Uterus (tissue), 4 donors: ENCODE data around the gene KCNC3. TPM values are rescaled to one million over a fixed set of nuclear protein-coding genes. Genes with fewer than 3 reads are reported as not detected.

ENCODE experiments used
- DNase-seq, 2 donors: peaks; one replicate each; pipeline ENCODE4 v3.0.0-alpha.2; 2019 to 2020
- H3K27ac ChIP-seq, 2 donors: fragments of 200-600 bp; sonication (generic); 1 replicate in 1 of 2; 2 replicates in 1 of 2; pipeline ENCODE4 v1.5.1; 2016 to 2018
- H3K27me3 ChIP-seq, 2 donors: fragments of 200-600 bp; sonication (generic); one replicate each; pipeline ENCODE4 v1.5.1; 2018 to 2019; ENCODE audit warnings: control low read depth in 1 of 2
- H3K36me3 ChIP-seq, 2 donors: fragments of 200-600 bp; sonication (generic); one replicate each; pipeline ENCODE4 v1.5.1; 2019; ENCODE audit warnings: control low read depth in 1 of 2
- H3K4me1 ChIP-seq, 2 donors: fragments of 200-600 bp; sonication (generic); one replicate each; pipeline ENCODE4 v1.5.1; 2018 to 2019; ENCODE audit warnings: control low read depth in 1 of 2
- H3K4me3 ChIP-seq, 2 donors: fragments of 200-600 bp; sonication (generic); 1 replicate in 1 of 2; 2 replicates in 1 of 2; pipeline ENCODE4 v1.5.1; 2018 to 2019; ENCODE audit warnings: mild to moderate bottlenecking in 1 of 2
- H3K9me3 ChIP-seq, 2 donors: fragments of 200-600 bp; sonication (generic); one replicate each; pipeline ENCODE4 v1.5.1; 2019; ENCODE audit warnings: control low read depth in 1 of 2
- CTCF ChIP-seq, 4 experiments: fragments of 200-600 bp in 2 of 4; fragments of 450-650 bp in 2 of 4; sonication (generic) in 2 of 4; IDR thresholded peaks; one replicate each; pipeline ENCODE4 v1.5.1; 2016 to 2019; ENCODE audit warnings: antibody characterized with exemption in 4 of 4, mild to moderate bottlenecking in 2 of 4, moderate library complexity in 1 of 4
- POLR2A ChIP-seq, 2 donors: fragments of 450-650 bp; IDR thresholded peaks; one replicate each; pipeline ENCODE4 v1.6.1; 2016; ENCODE audit warnings: antibody characterized with exemption in 2 of 2, mild to moderate bottlenecking in 1 of 2, moderate library complexity in 1 of 2
- intact Hi-C: fragments of 100-400 bp; cut with DNase I; formaldehyde crosslinking; loops from one replicate; pipeline ENCODE4 v1.15.1; 2023; ENCODE audit warnings: low total_unique reads
- total RNA-seq, 4 donors: library from RNA; depleted of rRNA in 3 of 4; stranded (reverse); fragments of >200 nt in 3 of 4; gene quantifications; one replicate each; pipeline versions ENCODE4 v1.1.0 to v1.2.4, GENCODE V29; 2014 to 2023
- donor health status: DM: yes; HTN: yes; CAD: no.

The KCNC3 gene
- total RNA-seq, 4 donors from 2014 or later = 0.26 to 2.4 (median 0.85) TPM; not detected in 1

- intact Hi-C loops = no loop called here
Observed at GRCh38 chr19:50362656-50363424, 33.7 kb upstream of the KCNC3 start.

GRCh38 chr19:50362030-50362412 lies 32.8 kb upstream of the KCNC3 start:
- Histone ChIP-seq H3K4me1 (no peaks in the 10 kb centered on the region), H3K4me3 (no peak overlapping the region), H3K36me3 (no peaks in the 10 kb centered on the region), H3K9me3 (no peaks in the 10 kb centered on the region), H3K27ac (no peak overlapping the region), H3K27me3 (no peaks in the 10 kb centered on the region)
- DNase-seq = no peak
- TF ChIP-seq POLR2A (IDR thresholded peaks at IDR 0.05) (no peak), CTCF (IDR thresholded peaks at IDR 0.05) (no peak)
- intact Hi-C loops = no loop called here

More at GRCh38 chr19:50362656-50363424, 33.7 kb upstream of the KCNC3 start:
- no peaks in the 10 kb centered on the region for H3K36me3 ChIP-seq
- no peak overlapping the region for H3K4me3 ChIP-seq
- TF ChIP-seq POLR2A (IDR thresholded peaks at IDR 0.05) (no peak), CTCF (IDR thresholded peaks at IDR 0.05) (no peak)
- H3K27me3 ChIP-seq = no peaks in the 10 kb centered on the region
- DNase-seq = no peak
- no peaks in the 10 kb centered on the region for H3K9me3 ChIP-seq
- no peak overlapping the region for H3K27ac ChIP-seq
- H3K4me1 ChIP-seq = no peaks in the 10 kb centered on the region

GRCh38 chr19:50361290-50362029 lies 32.3 kb upstream of the KCNC3 start:
- H3K36me3 ChIP-seq = no peaks in the 10 kb centered on the region
- intact Hi-C loops = no loop called here
- no peaks in the 10 kb centered on the region for H3K4me1 ChIP-seq
- no peaks in the 10 kb centered on the region for H3K27me3 ChIP-seq
- H3K4me3 ChIP-seq = no peak overlapping the region
- no peaks in the 10 kb centered on the region for H3K9me3 ChIP-seq
- TF ChIP-seq CTCF (IDR thresholded peaks at IDR 0.05) (no peak), POLR2A (IDR thresholded peaks at IDR 0.05) (no peak)
- no peak for DNase-seq
- H3K27ac ChIP-seq = no peak overlapping the region

- TF ChIP-seq POLR2A (IDR thresholded peaks at IDR 0.05) (no peak), CTCF (IDR thresholded peaks at IDR 0.05) (no peak)
- Histone ChIP-seq H3K4me1 (no peaks in the 10 kb centered on the region), H3K27me3 (no peaks in the 10 kb centered on the region), H3K36me3 (no peaks in the 10 kb centered on the region), H3K4me3 (no peak overlapping the region), H3K27ac (no peak overlapping the region), H3K9me3 (no peaks in the 10 kb centered on the region)
- DNase-seq = no peak
- intact Hi-C loops = loop anchor here (10.0 kb wide), 1 partner anchor 415 kb away; the partner anchor contains the start of gene GPR32
Observed at GRCh38 chr19:50359328-50359818, 30.2 kb upstream of the KCNC3 start.
